HEK293 (cell line): Measurements from ENCODE around the gene CTDNEP1.

Source experiments
- CTCF ChIA-PET: fragments of 350-600 bp; formaldehyde crosslinking; extraction: SDS; loops from one replicate; lab custom pipeline; 2021; ENCODE audit warnings: antibody characterized with exemption; lab: Yijun Ruan, JAX
- POLR2A ChIA-PET: fragments of 300-600 bp; formaldehyde crosslinking; extraction: SDS; loops from one replicate; lab custom pipeline; 2020; ENCODE audit warnings: antibody characterized with exemption, inconsistent platforms; lab: Yijun Ruan, JAX
- H3K27ac ChIP-seq: fragments of 200-500 bp; sonication (Bioruptor generic); 2 replicates; pipeline ENCODE4 v1.5.1; 2014; ENCODE audit warnings: low read depth, low read length, control low read depth, inconsistent platforms; ENCODE audit errors: extremely low read depth
- H3K36me3 ChIP-seq, 2 experiments: fragments of 200-500 bp in 1 of 2; sonication (Bioruptor generic) in 1 of 2; 1 replicate in 1 of 2; 2 replicates in 1 of 2; pipeline ENCODE4 v1.5.1; 2014 to 2017; ENCODE audit warnings: inconsistent platforms in 2 of 2, low read length in 2 of 2; ENCODE audit not compliant: control insufficient read depth in 2 of 2, insufficient read depth in 1 of 2
- H3K4me1 ChIP-seq: fragments of 200-500 bp; sonication (Bioruptor generic); 2 replicates; pipeline ENCODE4 v1.5.1; 2014; ENCODE audit warnings: mild to moderate bottlenecking, low read length, inconsistent platforms; ENCODE audit not compliant: control insufficient read depth, insufficient read depth
- H3K4me3 ChIP-seq: 2 replicates; pipeline ENCODE4 v1.5.1; 2011; ENCODE audit warnings: low read depth, mild to moderate bottlenecking, control low read depth, low read length, moderate library complexity
- H3K9me3 ChIP-seq: fragments of 200-500 bp; sonication (Bioruptor generic); 2 replicates; pipeline ENCODE4 v1.5.1; 2014; ENCODE audit warnings: low read depth, low read length, inconsistent platforms; ENCODE audit not compliant: control insufficient read depth, insufficient read depth
- GLI4 ChIP-seq: fragments of 450-650 bp; formaldehyde crosslinking; IDR thresholded peaks from 2 replicates; pipeline ENCODE4 v1.5.1; 2016; ENCODE audit warnings: missing biosample characterization, missing genetic modification characterization
- GLIS2 ChIP-seq: fragments of 450-650 bp; formaldehyde crosslinking; IDR thresholded peaks from 2 replicates; pipeline ENCODE4 v1.5.1; 2016; ENCODE audit warnings: missing biosample characterization, missing genetic modification characterization
- OVOL3 ChIP-seq: fragments of 450-650 bp; formaldehyde crosslinking; IDR thresholded peaks from 2 replicates; pipeline ENCODE4 v1.5.1; 2016; ENCODE audit warnings: missing biosample characterization, missing genetic modification characterization
- PBX3 ChIP-seq: sonication (generic); formaldehyde crosslinking; IDR thresholded peaks from 2 replicates; pipeline ENCODE4 v1.8.1; 2022; ENCODE audit warnings: mild to moderate bottlenecking, moderate library complexity, missing genetic modification reagents
- SCRT2 ChIP-seq: fragments of 450-650 bp; formaldehyde crosslinking; IDR thresholded peaks from 2 replicates; pipeline ENCODE4 v1.5.1; 2016; ENCODE audit warnings: missing biosample characterization, missing genetic modification characterization
- TSHZ1 ChIP-seq: fragments of 450-650 bp; formaldehyde crosslinking; IDR thresholded peaks from 2 replicates; pipeline ENCODE4 v1.5.1; 2016; ENCODE audit warnings: missing biosample characterization, missing genetic modification characterization, borderline replicate concordance
- ZBTB1 ChIP-seq: fragments of 450-650 bp; formaldehyde crosslinking; IDR thresholded peaks from 2 replicates; pipeline ENCODE4 v1.5.1; 2016; ENCODE audit warnings: missing biosample characterization, missing genetic modification characterization
- ZBTB11 ChIP-seq: fragments of 450-650 bp; formaldehyde crosslinking; conservative IDR thresholded peaks from 2 replicates; pipeline ENCODE4 v1.5.1; 2016; ENCODE audit warnings: low read depth, missing biosample characterization, missing genetic modification characterization
- ZBTB17 ChIP-seq: fragments of 450-650 bp; formaldehyde crosslinking; IDR thresholded peaks from 2 replicates; pipeline ENCODE4 v1.5.1; 2016; ENCODE audit warnings: missing biosample characterization, missing genetic modification characterization
- ZNF221 ChIP-seq: fragments of 450-650 bp; formaldehyde crosslinking; IDR thresholded peaks from 2 replicates; pipeline ENCODE4 v1.5.1; 2017; ENCODE audit warnings: missing biosample characterization, missing genetic modification characterization, borderline replicate concordance
- ZNF341 ChIP-seq: fragments of 450-650 bp; formaldehyde crosslinking; IDR thresholded peaks from 2 replicates; pipeline ENCODE4; 2016; ENCODE audit warnings: low read depth, missing biosample characterization, missing genetic modification characterization
- ZNF350 ChIP-seq: fragments of 450-650 bp; formaldehyde crosslinking; IDR thresholded peaks from 2 replicates; pipeline ENCODE4 v1.5.0; 2017; ENCODE audit warnings: missing biosample characterization, mild to moderate bottlenecking, missing genetic modification characterization
- ZNF529 ChIP-seq: fragments of 450-650 bp; formaldehyde crosslinking; IDR thresholded peaks from 2 replicates; pipeline ENCODE4 v1.5.1; 2017; ENCODE audit warnings: missing genetic modification characterization, missing biosample characterization; ENCODE audit not compliant: insufficient replicate concordance
- ZNF600 ChIP-seq: fragments of 450-650 bp; formaldehyde crosslinking; IDR thresholded peaks from 2 replicates; pipeline ENCODE4 v1.5.1; 2016; ENCODE audit warnings: missing biosample characterization, missing genetic modification characterization
- ZNF639 ChIP-seq: fragments of 450-650 bp; formaldehyde crosslinking; IDR thresholded peaks from 2 replicates; pipeline ENCODE4 v1.5.1; 2016; ENCODE audit warnings: missing biosample characterization, missing genetic modification characterization
- ZNF768 ChIP-seq: fragments of 450-650 bp; formaldehyde crosslinking; IDR thresholded peaks from 2 replicates; pipeline ENCODE4 v1.5.1; 2018; ENCODE audit warnings: missing biosample characterization, mild to moderate bottlenecking, missing genetic modification characterization

Gene CTDNEP1

GRCh38 chr17:7233701-7234082 is 17.8 kb downstream of the CTDNEP1 start:
- Histone ChIP-seq H3K9me3 (no peaks in the 10 kb centered on the region), H3K4me1 (peaks cover 7% of the 10 kb centered on the region; the same call in 1 of the 2 replicates), H3K27ac (peak overlapping the region; percentile 82), H3K4me3 (peak overlapping the region; percentile 87), H3K36me3 (peaks cover 20 to 58% of the 10 kb centered on the region in 2 experiments)
- TF ChIP-seq GLIS2 (no peak), ZBTB1 (no peak), ZBTB17 (0 out of 2 replicates have a peak, but pooled peaks have one; percentile 37), ZNF529 (tag by site-specific recombination) (no peak), TSHZ1 (tag by site-specific recombination) (no peak), ZBTB11 (peak; percentile 1; the same call in 1 of the 2 replicates)
- CTCF ChIA-PET, result interaction anchor here (0.5 to 1.6 kb wide), 3 partner anchors 13 to 124 kb away, joined by 4 to 6 read pairs (median 4); partner anchors contain the start of genes ACADVL and DLG4
- POLR2A ChIA-PET, result interaction anchor here (0.6 to 14.2 kb wide), 13 partner anchors 9 to 472 kb away, joined by 3 to 284 read pairs (median 4); partner anchors contain the start of genes ACADVL, CTDNEP1, DLG4 and GABARAP

- Histone ChIP-seq H3K9me3 (no peaks in the 10 kb centered on the region), H3K4me1 (peaks cover 3% of the 10 kb centered on the region; the same call in 1 of the 2 replicates)
- CTCF ChIA-PET, result interaction anchor here (1.1 to 1.3 kb wide), 2 partner anchors 11 kb away, joined by 3 read pairs; partner anchors contain the start of gene GABARAP
- TF ChIP-seq ZBTB1 (no peak), ZNF768 (tag by site-specific recombination) (no peak), OVOL3 (tag by site-specific recombination) (no peak), ZNF600 (no peak), GLI4 (tag by site-specific recombination) (no peak), ZNF221 (tag by site-specific recombination) (no peak), PBX3 (CRISPR knock-in tag) (no peak), ZNF350 (tag by site-specific recombination) (no peak), SCRT2 (tag by site-specific recombination) (no peak), ZNF341 (tag by site-specific recombination) (no peak), ZNF639 (tag by site-specific recombination) (no peak)
- TF ChIP-seq, all 188 proteins: peak for 0
- Histone ChIP-seq H3K36me3 (peaks cover 22 to 70% of the 10 kb centered on the region in 2 experiments), H3K4me3 (0 out of 2 replicates have a peak overlapping the region, but pooled peaks have one; percentile 2), H3K27ac (no peak overlapping the region)
- POLR2A ChIA-PET, result interaction anchor here (14.2 kb wide), 1 partner anchor 10 kb away, joined by 284 read pairs; the partner anchor contains the start of genes ACADVL and DLG4
Measured at GRCh38 chr17:7232114-7232513, 19.4 kb downstream of the CTDNEP1 start.
